ENCODE measurements around the gene PDE7B.

DNA sequence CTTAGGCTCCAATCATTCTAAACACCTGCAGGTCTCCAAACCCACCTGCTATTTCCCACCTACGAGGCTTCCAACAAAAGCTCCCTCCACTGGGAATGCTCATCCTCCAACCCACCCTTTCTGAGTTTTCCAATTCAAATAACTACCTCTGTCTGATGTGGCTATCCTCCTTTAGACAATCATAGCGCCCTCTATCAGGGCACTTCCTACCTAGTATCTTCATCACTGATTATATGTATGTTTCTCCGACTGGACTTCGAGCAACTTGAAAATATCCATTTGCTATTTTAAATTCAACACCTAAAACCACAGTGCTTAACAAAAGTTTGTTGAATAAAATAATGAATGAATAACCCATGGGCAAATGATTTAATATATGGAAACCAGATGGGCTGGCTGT, 357.3 kb downstream of the PDE7B start:
- TF ChIP-seq, protein P1, sequence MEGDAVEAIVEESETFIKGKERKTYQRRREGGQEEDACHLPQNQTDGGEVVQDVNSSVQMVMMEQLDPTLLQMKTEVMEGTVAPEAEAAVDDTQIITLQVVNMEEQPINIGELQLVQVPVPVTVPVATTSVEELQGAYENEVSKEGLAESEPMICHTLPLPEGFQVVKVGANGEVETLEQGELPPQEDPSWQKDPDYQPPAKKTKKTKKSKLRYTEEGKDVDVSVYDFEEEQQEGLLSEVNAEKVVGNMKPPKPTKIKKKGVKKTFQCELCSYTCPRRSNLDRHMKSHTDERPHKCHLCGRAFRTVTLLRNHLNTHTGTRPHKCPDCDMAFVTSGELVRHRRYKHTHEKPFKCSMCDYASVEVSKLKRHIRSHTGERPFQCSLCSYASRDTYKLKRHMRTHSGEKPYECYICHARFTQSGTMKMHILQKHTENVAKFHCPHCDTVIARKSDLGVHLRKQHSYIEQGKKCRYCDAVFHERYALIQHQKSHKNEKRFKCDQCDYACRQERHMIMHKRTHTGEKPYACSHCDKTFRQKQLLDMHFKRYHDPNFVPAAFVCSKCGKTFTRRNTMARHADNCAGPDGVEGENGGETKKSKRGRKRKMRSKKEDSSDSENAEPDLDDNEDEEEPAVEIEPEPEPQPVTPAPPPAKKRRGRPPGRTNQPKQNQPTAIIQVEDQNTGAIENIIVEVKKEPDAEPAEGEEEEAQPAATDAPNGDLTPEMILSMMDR (IDR thresholded peaks at IDR 0.05) = no peak
- TF ChIP-seq POLR2A (IDR thresholded peaks at IDR 0.05) (no peak), EP300 (IDR thresholded peaks at IDR 0.05) (no peak)
